HEK293 (cell line): ENCODE results near the gene IL10RB.
A peak's percentile ranks its signal among the peaks of the same experiment; 100 is the strongest.

Source experiments
- KLF1 ChIP-seq: fragments of 450-650 bp; formaldehyde crosslinking; IDR thresholded peaks from 2 replicates; pipeline ENCODE4 v1.5.1; 2016; ENCODE audit warnings: missing biosample characterization, missing genetic modification characterization
- KLF9 ChIP-seq: fragments of 450-650 bp; formaldehyde crosslinking; IDR thresholded peaks from 2 replicates; pipeline ENCODE4 v1.5.1; 2016; ENCODE audit warnings: missing biosample characterization, missing genetic modification characterization, low read depth
- SP2 ChIP-seq: fragments of 450-650 bp; formaldehyde crosslinking; IDR thresholded peaks from 2 replicates; pipeline ENCODE4 v1.5.1; 2016; ENCODE audit warnings: missing biosample characterization, missing genetic modification characterization
- SP3 ChIP-seq: fragments of 450-650 bp; formaldehyde crosslinking; IDR thresholded peaks from 2 replicates; pipeline ENCODE4 v1.5.1; 2016; ENCODE audit warnings: missing biosample characterization, missing genetic modification characterization
- TCF7L2 ChIP-seq: IDR thresholded peaks from 2 replicates; pipeline ENCODE4 v1.6.1; 2011; ENCODE audit warnings: low read depth, mild to moderate bottlenecking, inconsistent platforms, low read length, moderate library complexity, borderline replicate concordance
- ZBTB20 ChIP-seq: fragments of 450-650 bp; formaldehyde crosslinking; IDR thresholded peaks from 2 replicates; pipeline ENCODE4 v1.5.1; 2016; ENCODE audit warnings: missing biosample characterization, missing genetic modification characterization
- ZIC2 ChIP-seq: fragments of 450-650 bp; formaldehyde crosslinking; IDR thresholded peaks from 2 replicates; pipeline ENCODE4 v1.5.1; 2016; ENCODE audit warnings: missing biosample characterization, missing genetic modification characterization
- ZNF169 ChIP-seq: fragments of 450-650 bp; formaldehyde crosslinking; IDR thresholded peaks from 2 replicates; pipeline ENCODE4 v1.5.1; 2016; ENCODE audit warnings: missing biosample characterization, missing genetic modification characterization
- ZNF24 ChIP-seq: fragments of 450-650 bp; formaldehyde crosslinking; IDR thresholded peaks from 2 replicates; pipeline ENCODE4 v1.5.1; 2016; ENCODE audit warnings: missing biosample characterization, missing genetic modification characterization
- ZNF324 ChIP-seq: fragments of 450-650 bp; formaldehyde crosslinking; IDR thresholded peaks from 2 replicates; pipeline ENCODE4 v1.5.1; 2016; ENCODE audit warnings: missing biosample characterization, missing genetic modification characterization
- ZNF335 ChIP-seq: fragments of 450-650 bp; formaldehyde crosslinking; conservative IDR thresholded peaks from 2 replicates; pipeline ENCODE4 v1.5.1; 2016; ENCODE audit warnings: missing biosample characterization, missing genetic modification characterization
- ZNF529 ChIP-seq: fragments of 450-650 bp; formaldehyde crosslinking; IDR thresholded peaks from 2 replicates; pipeline ENCODE4 v1.5.1; 2017; ENCODE audit warnings: missing genetic modification characterization, missing biosample characterization; ENCODE audit not compliant: insufficient replicate concordance
- ZNF785 ChIP-seq: fragments of 450-650 bp; formaldehyde crosslinking; IDR thresholded peaks from 2 replicates; pipeline ENCODE4 v1.5.1; 2016; ENCODE audit warnings: missing biosample characterization, missing genetic modification characterization
- ZXDB ChIP-seq: fragments of 450-650 bp; formaldehyde crosslinking; IDR thresholded peaks from 2 replicates; pipeline ENCODE4 v1.5.1; 2016; ENCODE audit warnings: missing biosample characterization, missing genetic modification characterization
- TF ChIP-seq, protein P1 (sequence below): fragments of 450-650 bp; formaldehyde crosslinking; conservative IDR thresholded peaks from 2 replicates; pipeline ENCODE4 v1.5.1; 2016; ENCODE audit warnings: low read depth, missing biosample characterization, missing genetic modification characterization
- TF ChIP-seq, protein P2 (sequence below): fragments of 450-650 bp; formaldehyde crosslinking; IDR thresholded peaks from 2 replicates; pipeline ENCODE4 v1.5.1; 2017; ENCODE audit warnings: missing biosample characterization, mild to moderate bottlenecking, missing genetic modification characterization, moderate library complexity
- TF ChIP-seq, protein P3 (sequence below): fragments of 450-650 bp; formaldehyde crosslinking; IDR thresholded peaks from 2 replicates; pipeline ENCODE4 v1.5.1; 2017; ENCODE audit warnings: missing biosample characterization, missing genetic modification characterization
- TF ChIP-seq, protein P4 (sequence below): fragments of 450-650 bp; IDR thresholded peaks from 2 replicates; pipeline ENCODE4 v1.5.1; 2018; ENCODE audit warnings: missing biosample characterization, missing genetic modification characterization
- TF ChIP-seq, protein P5 (sequence below): fragments of 450-650 bp; formaldehyde crosslinking; IDR thresholded peaks from 2 replicates; pipeline ENCODE4 v1.5.1; 2016; ENCODE audit warnings: missing biosample characterization, missing genetic modification characterization
- TF ChIP-seq, protein P6 (sequence below): fragments of 450-650 bp; formaldehyde crosslinking; IDR thresholded peaks from 2 replicates; pipeline ENCODE4 v1.5.1; 2016; ENCODE audit warnings: missing biosample characterization, missing genetic modification characterization
- TF ChIP-seq, protein P7 (sequence below): fragments of 450-650 bp; formaldehyde crosslinking; IDR thresholded peaks from 2 replicates; pipeline ENCODE4 v1.5.1; 2016; ENCODE audit warnings: missing biosample characterization, missing genetic modification characterization

Gene IL10RB

DNA sequence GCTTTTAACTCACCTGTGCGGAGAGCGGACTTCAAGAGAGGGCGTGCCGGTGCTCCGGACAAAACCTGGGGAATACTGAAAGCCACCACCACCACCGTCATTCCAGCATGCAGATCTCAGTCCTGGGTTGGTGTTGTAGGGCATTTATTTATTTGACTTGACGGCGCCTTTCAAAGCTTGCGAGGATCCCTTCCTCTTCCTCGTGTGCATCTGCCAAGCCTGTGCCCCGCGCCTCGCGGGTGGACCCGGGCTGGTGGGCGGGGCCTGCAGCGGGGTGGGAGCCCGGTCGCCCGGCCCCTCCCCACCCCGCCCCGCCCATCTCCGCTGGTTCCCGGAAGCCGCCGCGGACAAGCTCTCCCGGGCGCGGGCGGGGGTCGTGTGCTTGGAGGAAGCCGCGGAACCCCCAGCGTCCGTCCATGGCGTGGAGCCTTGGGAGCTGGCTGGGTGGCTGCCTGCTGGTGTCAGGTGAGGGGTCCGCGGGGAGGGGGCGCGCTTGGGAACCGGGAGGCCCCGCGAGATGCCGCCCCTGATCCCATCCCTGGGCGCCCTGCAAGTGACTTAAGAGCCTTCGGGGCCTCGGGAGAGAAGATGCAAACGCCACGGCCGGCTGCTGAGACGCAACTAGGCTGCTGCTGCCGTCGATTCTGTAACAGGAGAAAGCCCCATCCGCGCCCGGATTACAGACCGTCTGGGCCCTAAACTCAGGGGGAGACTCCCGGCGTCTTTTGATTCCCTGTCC lies at the start of gene IL10RB (continued):
- TF ChIP-seq, protein P1, sequence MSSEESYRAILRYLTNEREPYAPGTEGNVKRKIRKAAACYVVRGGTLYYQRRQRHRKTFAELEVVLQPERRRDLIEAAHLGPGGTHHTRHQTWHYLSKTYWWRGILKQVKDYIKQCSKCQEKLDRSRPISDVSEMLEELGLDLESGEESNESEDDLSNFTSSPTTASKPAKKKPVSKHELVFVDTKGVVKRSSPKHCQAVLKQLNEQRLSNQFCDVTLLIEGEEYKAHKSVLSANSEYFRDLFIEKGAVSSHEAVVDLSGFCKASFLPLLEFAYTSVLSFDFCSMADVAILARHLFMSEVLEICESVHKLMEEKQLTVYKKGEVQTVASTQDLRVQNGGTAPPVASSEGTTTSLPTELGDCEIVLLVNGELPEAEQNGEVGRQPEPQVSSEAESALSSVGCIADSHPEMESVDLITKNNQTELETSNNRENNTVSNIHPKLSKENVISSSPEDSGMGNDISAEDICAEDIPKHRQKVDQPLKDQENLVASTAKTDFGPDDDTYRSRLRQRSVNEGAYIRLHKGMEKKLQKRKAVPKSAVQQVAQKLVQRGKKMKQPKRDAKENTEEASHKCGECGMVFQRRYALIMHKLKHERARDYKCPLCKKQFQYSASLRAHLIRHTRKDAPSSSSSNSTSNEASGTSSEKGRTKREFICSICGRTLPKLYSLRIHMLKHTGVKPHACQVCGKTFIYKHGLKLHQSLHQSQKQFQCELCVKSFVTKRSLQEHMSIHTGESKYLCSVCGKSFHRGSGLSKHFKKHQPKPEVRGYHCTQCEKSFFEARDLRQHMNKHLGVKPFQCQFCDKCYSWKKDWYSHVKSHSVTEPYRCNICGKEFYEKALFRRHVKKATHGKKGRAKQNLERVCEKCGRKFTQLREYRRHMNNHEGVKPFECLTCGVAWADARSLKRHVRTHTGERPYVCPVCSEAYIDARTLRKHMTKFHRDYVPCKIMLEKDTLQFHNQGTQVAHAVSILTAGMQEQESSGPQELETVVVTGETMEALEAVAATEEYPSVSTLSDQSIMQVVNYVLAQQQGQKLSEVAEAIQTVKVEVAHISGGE (tag by site-specific recombination) = peak; percentile 80
- TF ChIP-seq KLF9 (tag by site-specific recombination) (peak; percentile 91), ZNF24 (no peak), ZNF335 (tag by site-specific recombination) (peak; percentile 88), ZNF529 (tag by site-specific recombination) (no peak), SP2 (peak; percentile 62), KLF1 (tag by site-specific recombination) (peak; percentile 49), ZNF324 (tag by site-specific recombination) (peak; percentile 61; the same call in 1 of the 2 replicates), ZBTB20 (peak; percentile 81), TCF7L2 (no peak), SP3 (tag by site-specific recombination) (peak; percentile 77), ZXDB (peak; percentile 95), ZIC2 (peak; percentile 87), ZNF785 (tag by site-specific recombination) (0 out of 2 replicates have a peak, but pooled peaks have one; percentile 26), ZNF169 (tag by site-specific recombination) (no peak)
- TF ChIP-seq, protein P2, sequence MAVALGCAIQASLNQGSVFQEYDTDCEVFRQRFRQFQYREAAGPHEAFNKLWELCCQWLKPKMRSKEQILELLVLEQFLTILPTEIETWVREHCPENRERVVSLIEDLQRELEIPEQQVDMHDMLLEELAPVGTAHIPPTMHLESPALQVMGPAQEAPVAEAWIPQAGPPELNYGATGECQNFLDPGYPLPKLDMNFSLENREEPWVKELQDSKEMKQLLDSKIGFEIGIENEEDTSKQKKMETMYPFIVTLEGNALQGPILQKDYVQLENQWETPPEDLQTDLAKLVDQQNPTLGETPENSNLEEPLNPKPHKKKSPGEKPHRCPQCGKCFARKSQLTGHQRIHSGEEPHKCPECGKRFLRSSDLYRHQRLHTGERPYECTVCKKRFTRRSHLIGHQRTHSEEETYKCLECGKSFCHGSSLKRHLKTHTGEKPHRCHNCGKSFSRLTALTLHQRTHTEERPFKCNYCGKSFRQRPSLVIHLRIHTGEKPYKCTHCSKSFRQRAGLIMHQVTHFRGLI (tag by site-specific recombination) = no peak
- TF ChIP-seq, protein P3, sequence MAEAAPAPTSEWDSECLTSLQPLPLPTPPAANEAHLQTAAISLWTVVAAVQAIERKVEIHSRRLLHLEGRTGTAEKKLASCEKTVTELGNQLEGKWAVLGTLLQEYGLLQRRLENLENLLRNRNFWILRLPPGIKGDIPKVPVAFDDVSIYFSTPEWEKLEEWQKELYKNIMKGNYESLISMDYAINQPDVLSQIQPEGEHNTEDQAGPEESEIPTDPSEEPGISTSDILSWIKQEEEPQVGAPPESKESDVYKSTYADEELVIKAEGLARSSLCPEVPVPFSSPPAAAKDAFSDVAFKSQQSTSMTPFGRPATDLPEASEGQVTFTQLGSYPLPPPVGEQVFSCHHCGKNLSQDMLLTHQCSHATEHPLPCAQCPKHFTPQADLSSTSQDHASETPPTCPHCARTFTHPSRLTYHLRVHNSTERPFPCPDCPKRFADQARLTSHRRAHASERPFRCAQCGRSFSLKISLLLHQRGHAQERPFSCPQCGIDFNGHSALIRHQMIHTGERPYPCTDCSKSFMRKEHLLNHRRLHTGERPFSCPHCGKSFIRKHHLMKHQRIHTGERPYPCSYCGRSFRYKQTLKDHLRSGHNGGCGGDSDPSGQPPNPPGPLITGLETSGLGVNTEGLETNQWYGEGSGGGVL (tag by site-specific recombination) = peak; percentile 52; the same call in 1 of the 2 replicates
- TF ChIP-seq, protein P4, sequence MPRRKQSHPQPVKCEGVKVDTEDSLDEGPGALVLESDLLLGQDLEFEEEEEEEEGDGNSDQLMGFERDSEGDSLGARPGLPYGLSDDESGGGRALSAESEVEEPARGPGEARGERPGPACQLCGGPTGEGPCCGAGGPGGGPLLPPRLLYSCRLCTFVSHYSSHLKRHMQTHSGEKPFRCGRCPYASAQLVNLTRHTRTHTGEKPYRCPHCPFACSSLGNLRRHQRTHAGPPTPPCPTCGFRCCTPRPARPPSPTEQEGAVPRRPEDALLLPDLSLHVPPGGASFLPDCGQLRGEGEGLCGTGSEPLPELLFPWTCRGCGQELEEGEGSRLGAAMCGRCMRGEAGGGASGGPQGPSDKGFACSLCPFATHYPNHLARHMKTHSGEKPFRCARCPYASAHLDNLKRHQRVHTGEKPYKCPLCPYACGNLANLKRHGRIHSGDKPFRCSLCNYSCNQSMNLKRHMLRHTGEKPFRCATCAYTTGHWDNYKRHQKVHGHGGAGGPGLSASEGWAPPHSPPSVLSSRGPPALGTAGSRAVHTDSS (tag by site-specific recombination) = peak; percentile 82
- TF ChIP-seq, protein P5, sequence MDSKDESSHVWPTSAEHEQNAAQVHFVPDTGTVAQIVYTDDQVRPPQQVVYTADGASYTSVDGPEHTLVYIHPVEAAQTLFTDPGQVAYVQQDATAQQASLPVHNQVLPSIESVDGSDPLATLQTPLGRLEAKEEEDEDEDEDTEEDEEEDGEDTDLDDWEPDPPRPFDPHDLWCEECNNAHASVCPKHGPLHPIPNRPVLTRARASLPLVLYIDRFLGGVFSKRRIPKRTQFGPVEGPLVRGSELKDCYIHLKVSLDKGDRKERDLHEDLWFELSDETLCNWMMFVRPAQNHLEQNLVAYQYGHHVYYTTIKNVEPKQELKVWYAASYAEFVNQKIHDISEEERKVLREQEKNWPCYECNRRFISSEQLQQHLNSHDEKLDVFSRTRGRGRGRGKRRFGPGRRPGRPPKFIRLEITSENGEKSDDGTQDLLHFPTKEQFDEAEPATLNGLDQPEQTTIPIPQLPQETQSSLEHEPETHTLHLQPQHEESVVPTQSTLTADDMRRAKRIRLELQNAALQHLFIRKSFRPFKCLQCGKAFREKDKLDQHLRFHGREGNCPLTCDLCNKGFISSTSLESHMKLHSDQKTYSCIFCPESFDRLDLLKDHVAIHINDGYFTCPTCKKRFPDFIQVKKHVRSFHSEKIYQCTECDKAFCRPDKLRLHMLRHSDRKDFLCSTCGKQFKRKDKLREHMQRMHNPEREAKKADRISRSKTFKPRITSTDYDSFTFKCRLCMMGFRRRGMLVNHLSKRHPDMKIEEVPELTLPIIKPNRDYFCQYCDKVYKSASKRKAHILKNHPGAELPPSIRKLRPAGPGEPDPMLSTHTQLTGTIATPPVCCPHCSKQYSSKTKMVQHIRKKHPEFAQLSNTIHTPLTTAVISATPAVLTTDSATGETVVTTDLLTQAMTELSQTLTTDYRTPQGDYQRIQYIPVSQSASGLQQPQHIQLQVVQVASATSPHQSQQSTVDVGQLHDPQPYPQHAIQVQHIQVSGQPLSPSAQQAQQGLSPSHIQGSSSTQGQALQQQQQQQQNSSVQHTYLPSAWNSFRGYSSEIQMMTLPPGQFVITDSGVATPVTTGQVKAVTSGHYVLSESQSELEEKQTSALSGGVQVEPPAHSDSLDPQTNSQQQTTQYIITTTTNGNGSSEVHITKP (tag by site-specific recombination) = peak; percentile 36; the same call in 1 of the 2 replicates
- TF ChIP-seq, protein P6, sequence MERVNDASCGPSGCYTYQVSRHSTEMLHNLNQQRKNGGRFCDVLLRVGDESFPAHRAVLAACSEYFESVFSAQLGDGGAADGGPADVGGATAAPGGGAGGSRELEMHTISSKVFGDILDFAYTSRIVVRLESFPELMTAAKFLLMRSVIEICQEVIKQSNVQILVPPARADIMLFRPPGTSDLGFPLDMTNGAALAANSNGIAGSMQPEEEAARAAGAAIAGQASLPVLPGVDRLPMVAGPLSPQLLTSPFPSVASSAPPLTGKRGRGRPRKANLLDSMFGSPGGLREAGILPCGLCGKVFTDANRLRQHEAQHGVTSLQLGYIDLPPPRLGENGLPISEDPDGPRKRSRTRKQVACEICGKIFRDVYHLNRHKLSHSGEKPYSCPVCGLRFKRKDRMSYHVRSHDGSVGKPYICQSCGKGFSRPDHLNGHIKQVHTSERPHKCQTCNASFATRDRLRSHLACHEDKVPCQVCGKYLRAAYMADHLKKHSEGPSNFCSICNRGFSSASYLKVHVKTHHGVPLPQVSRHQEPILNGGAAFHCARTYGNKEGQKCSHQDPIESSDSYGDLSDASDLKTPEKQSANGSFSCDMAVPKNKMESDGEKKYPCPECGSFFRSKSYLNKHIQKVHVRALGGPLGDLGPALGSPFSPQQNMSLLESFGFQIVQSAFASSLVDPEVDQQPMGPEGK (tag by site-specific recombination) = peak; percentile 91
- TF ChIP-seq, protein P7, sequence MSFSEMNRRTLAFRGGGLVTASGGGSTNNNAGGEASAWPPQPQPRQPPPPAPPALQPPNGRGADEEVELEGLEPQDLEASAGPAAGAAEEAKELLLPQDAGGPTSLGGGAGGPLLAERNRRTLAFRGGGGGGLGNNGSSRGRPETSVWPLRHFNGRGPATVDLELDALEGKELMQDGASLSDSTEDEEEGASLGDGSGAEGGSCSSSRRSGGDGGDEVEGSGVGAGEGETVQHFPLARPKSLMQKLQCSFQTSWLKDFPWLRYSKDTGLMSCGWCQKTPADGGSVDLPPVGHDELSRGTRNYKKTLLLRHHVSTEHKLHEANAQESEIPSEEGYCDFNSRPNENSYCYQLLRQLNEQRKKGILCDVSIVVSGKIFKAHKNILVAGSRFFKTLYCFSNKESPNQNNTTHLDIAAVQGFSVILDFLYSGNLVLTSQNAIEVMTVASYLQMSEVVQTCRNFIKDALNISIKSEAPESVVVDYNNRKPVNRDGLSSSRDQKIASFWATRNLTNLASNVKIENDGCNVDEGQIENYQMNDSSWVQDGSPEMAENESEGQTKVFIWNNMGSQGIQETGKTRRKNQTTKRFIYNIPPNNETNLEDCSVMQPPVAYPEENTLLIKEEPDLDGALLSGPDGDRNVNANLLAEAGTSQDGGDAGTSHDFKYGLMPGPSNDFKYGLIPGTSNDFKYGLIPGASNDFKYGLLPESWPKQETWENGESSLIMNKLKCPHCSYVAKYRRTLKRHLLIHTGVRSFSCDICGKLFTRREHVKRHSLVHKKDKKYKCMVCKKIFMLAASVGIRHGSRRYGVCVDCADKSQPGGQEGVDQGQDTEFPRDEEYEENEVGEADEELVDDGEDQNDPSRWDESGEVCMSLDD = peak; percentile 63; the same call in 1 of the 2 replicates
